ENCODE results near the gene DNER.

DNER gene

GRCh38 chr2:229688141-229688540 lies 26.2 kb downstream of the DNER start:
- H3K4me3 ChIP-seq (ENCODE audit: low read depth, low read length), result no peak overlapping the region
- POLR2A ChIA-PET, result no interaction called here
- CTCF ChIA-PET, result no interaction called here
- no peak for DNase-seq (ENCODE audit: low read depth, low spot score)
- TF ChIP-seq CTCF (IDR thresholded peaks at IDR 0.05; ENCODE audit: insufficient read depth, low read length, missing control alignments), result no peak

GRCh38 chr2:229686122-229686919 lies 28.0 kb downstream of the DNER start:
- CTCF ChIA-PET, result no interaction called here

GRCh38 chr2:229684942-229685562 lies 29.3 kb downstream of the DNER start:
- DNase-seq (ENCODE audit: low read depth, low spot score), result no peak
- ChIA-PET POLR2A (interaction anchor here (0.6 kb wide), 1 partner anchor 302 kb away, joined by 3 read pairs; no protein-coding TSS in a partner anchor), CTCF (no interaction called here)
- no peak overlapping the region for H3K4me3 ChIP-seq (ENCODE audit: low read depth, low read length)
- no peak for TF ChIP-seq CTCF (IDR thresholded peaks at IDR 0.05; ENCODE audit: insufficient read depth, low read length, missing control alignments)

More at GRCh38 chr2:229686122-229686919, 28.0 kb downstream of the DNER start:
- DNase-seq (ENCODE audit: low read depth, low spot score), result no peak
- POLR2A ChIA-PET, result no interaction called here
- no peak overlapping the region for H3K4me3 ChIP-seq (ENCODE audit: low read depth, low read length)
- TF ChIP-seq CTCF (IDR thresholded peaks at IDR 0.05; ENCODE audit: insufficient read depth, low read length, missing control alignments), result no peak

GRCh38 chr2:229679393-229680125 lies 34.8 kb downstream of the DNER start:
- CTCF ChIA-PET, result no interaction called here
- DNase-seq (ENCODE audit: low read depth, low spot score), result no peak
- POLR2A ChIA-PET, result no interaction called here
- H3K4me3 ChIP-seq (ENCODE audit: low read depth, low read length), result no peak overlapping the region
- TF ChIP-seq CTCF (IDR thresholded peaks at IDR 0.05; ENCODE audit: insufficient read depth, low read length, missing control alignments), result no peak

- H3K4me3 ChIP-seq (ENCODE audit: low read depth, low read length), result no peak overlapping the region
- no peak for TF ChIP-seq CTCF (IDR thresholded peaks at IDR 0.05; ENCODE audit: insufficient read depth, low read length, missing control alignments)
- CTCF ChIA-PET, result no interaction called here
- POLR2A ChIA-PET, result no interaction called here
- DNase-seq (ENCODE audit: low read depth, low spot score), result no peak
Observed at GRCh38 chr2:229675569-229675968, 38.8 kb downstream of the DNER start.
